Right lobe of liver (tissue), 6 donors: ENCODE measurements around the gene ITPR1. TPM values are rescaled to one million over a fixed set of nuclear protein-coding genes. Genes with fewer than 3 reads are reported as not detected.

ENCODE experiments used
- ATAC-seq, 4 donors: fragments of 200-7000 bp; cut with Tn5 transposase; one replicate each; pipeline ENCODE4 v1.9.1; 2020; ENCODE audit warnings: mild to moderate bottlenecking in 4 of 4, moderate library complexity in 4 of 4
- DNase-seq, 3 donors: peaks; one replicate each; pipeline ENCODE4 v3.0.0-alpha.2; 2020
- H3K27ac ChIP-seq, 3 donors: fragments of 200-600 bp; one replicate each; pipeline ENCODE4 v1.8.0; 2022
- H3K27me3 ChIP-seq, 2 donors: fragments of 200-600 bp; one replicate each; pipeline ENCODE4 v1.8.0; 2022
- H3K36me3 ChIP-seq, 4 donors: fragments of 200-600 bp; sonication (generic) in 1 of 4; one replicate each; pipeline versions ENCODE4 v1.5.1 to v1.8.0; 2017 to 2022; ENCODE audit warnings: control low read depth in 1 of 4
- H3K4me1 ChIP-seq, 4 donors: fragments of 200-600 bp; sonication (generic) in 1 of 4; one replicate each; pipeline versions ENCODE4 v1.5.1 to v1.8.0; 2017 to 2022; ENCODE audit warnings: control low read depth in 1 of 4
- H3K4me3 ChIP-seq, 3 donors: fragments of 200-600 bp; one replicate each; pipeline ENCODE4 v1.8.0; 2022
- H3K9me3 ChIP-seq, 4 donors: fragments of 200-600 bp; sonication (generic) in 1 of 4; one replicate each; pipeline versions ENCODE4 v1.5.1 to v1.8.0; 2017 to 2022; ENCODE audit warnings: control low read depth in 1 of 4
- POLR2A ChIP-seq: fragments of 450-650 bp; IDR thresholded peaks from one replicate; pipeline ENCODE4 v1.6.1; 2017; ENCODE audit warnings: antibody characterized with exemption, mild to moderate bottlenecking
- WGBS: methylation state at CpG from one replicate; pipeline ENCODE4 v1.1.6; 2018; ENCODE audit warnings: low coverage, low lambda C conversion rate; ENCODE audit not compliant: insufficient coverage; ENCODE audit errors: missing lambda C conversion rate; 5-methylcytosine and 5-hydroxymethylcytosine counted together
- intact Hi-C, 2 donors: fragments of 100-400 bp; cut with DNase I; formaldehyde crosslinking; loops; one replicate each; pipeline versions ENCODE4 v1.11.2 to v1.14.1; 2022
- total RNA-seq, 6 experiments: library from RNA; depleted of rRNA in 2 of 6; stranded (reverse); fragments of >200 nt in 2 of 6; fragmentation: NEBNext Ultra II Directional in 3 of 6; extraction: Animal tissue kit (Norgen Biotek cat#: 25700) in 3 of 6; gene quantifications; one replicate each; pipeline versions ENCODE4 v1.1.0 to v1.2.4, GENCODE V29; 2016 to 2023
- TF ChIP-seq, protein P1 (sequence below), 4 donors: fragments of 200-600 bp in 3 of 4; fragments of 450-650 bp in 1 of 4; IDR thresholded peaks; one replicate each; pipeline versions ENCODE4 v1.5.1 to v1.8.0; 2016 to 2022; ENCODE audit warnings: antibody characterized with exemption in 4 of 4, mild to moderate bottlenecking in 2 of 4
- donor health status: DM: no; HTN: yes; CAD: no.
- donor health status: DM: no; HTN: no; CAD: no.
- donor health status: DM: no; HTN: no; CAD: no.
- donor health status: DM: no; HTN: yes; CAD: no.
- donor health status: DM: no; HTN: yes; CAD: no.

The ITPR1 gene
- total RNA-seq, 6 experiments from 2014 or later: 6.5 to 16.2 (median 11.5) TPM

DNA sequence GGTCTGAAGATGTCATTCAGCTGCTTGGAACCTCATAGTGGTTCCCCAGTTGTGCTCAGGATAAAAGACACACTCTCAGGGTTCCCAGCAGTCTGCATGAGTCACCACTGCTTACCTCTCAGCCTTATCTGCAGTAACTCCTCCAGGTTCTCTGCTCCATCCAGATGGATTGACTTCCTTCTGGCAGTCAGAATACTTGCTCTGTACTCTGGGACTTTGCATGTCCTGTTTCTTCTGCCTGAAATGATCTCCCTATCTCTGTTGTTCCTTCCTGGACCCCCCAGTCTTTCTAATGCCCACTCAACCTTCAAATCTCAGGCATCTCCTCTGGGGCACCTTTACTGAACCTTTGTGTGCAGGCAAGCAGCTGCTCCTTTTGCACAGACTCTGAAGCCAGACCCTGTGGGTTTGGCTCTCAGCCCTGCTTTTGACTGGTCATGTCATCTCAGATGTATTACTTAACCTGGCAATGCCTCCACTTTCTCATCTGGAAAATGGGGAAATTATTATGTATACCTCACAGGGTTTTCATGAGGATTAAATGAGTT, 38.4 kb downstream of the ITPR1 start:
- H3K4me1 ChIP-seq: peaks cover 0 to 15% (median 6%) of the 10 kb centered on the region in 4 donors
- no peaks in the 10 kb centered on the region for H3K27me3 ChIP-seq
- DNase-seq: no peak
- H3K9me3 ChIP-seq: no peaks in the 10 kb centered on the region
- intact Hi-C loops: no loop called here
- no peak overlapping the region for H3K27ac ChIP-seq
- no peaks in the 10 kb centered on the region for H3K36me3 ChIP-seq
- TF ChIP-seq POLR2A: no peak
- TF ChIP-seq, protein P1, sequence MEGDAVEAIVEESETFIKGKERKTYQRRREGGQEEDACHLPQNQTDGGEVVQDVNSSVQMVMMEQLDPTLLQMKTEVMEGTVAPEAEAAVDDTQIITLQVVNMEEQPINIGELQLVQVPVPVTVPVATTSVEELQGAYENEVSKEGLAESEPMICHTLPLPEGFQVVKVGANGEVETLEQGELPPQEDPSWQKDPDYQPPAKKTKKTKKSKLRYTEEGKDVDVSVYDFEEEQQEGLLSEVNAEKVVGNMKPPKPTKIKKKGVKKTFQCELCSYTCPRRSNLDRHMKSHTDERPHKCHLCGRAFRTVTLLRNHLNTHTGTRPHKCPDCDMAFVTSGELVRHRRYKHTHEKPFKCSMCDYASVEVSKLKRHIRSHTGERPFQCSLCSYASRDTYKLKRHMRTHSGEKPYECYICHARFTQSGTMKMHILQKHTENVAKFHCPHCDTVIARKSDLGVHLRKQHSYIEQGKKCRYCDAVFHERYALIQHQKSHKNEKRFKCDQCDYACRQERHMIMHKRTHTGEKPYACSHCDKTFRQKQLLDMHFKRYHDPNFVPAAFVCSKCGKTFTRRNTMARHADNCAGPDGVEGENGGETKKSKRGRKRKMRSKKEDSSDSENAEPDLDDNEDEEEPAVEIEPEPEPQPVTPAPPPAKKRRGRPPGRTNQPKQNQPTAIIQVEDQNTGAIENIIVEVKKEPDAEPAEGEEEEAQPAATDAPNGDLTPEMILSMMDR (IDR thresholded peaks at IDR 0.05): no peak
- ATAC-seq: no peak
- H3K4me3 ChIP-seq: no peak overlapping the region

DNA sequence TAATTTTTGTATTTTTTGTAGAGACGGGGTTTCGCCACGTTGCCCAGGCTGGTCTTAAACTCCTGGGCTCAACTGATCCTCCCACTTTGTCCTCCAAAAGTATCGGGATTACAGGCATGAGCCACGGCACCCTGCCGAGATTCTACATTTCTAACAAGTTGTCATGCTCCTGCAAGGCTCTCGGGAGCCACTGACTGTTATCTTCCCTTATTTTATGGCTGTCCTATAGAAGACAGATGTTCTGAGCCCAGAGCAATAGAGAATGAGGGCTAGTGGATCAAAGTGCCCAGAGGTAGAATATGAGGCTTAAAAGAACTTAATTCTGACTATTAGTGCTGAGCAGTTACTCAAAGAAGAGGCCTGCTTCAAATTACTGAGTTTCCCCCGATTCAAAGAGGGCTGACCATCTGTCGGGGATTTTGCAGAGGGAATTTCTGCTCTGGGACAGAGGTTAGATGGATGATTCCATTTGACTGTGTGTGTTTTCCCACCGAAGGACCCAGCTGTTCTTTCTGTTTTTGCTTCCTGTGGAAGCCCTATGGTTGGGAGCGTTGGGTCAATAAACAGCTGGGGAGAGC, 39.5 kb downstream of the ITPR1 start:
- DNase-seq (no peak), ATAC-seq (no peak)
- TF ChIP-seq POLR2A: no peak
- TF ChIP-seq, protein P1 (IDR thresholded peaks at IDR 0.05): no peak
- H3K27ac ChIP-seq: no peak overlapping the region
- H3K4me1 ChIP-seq: peaks cover 0 to 15% (median 6%) of the 10 kb centered on the region in 4 donors
- H3K36me3 ChIP-seq: no peaks in the 10 kb centered on the region
- intact Hi-C loops: no loop called here
- no peak overlapping the region for H3K4me3 ChIP-seq
- WGBS: 82% methylated on average over 11 of the region's 11 CpGs
- H3K27me3 ChIP-seq: no peaks in the 10 kb centered on the region
- no peaks in the 10 kb centered on the region for H3K9me3 ChIP-seq

DNA sequence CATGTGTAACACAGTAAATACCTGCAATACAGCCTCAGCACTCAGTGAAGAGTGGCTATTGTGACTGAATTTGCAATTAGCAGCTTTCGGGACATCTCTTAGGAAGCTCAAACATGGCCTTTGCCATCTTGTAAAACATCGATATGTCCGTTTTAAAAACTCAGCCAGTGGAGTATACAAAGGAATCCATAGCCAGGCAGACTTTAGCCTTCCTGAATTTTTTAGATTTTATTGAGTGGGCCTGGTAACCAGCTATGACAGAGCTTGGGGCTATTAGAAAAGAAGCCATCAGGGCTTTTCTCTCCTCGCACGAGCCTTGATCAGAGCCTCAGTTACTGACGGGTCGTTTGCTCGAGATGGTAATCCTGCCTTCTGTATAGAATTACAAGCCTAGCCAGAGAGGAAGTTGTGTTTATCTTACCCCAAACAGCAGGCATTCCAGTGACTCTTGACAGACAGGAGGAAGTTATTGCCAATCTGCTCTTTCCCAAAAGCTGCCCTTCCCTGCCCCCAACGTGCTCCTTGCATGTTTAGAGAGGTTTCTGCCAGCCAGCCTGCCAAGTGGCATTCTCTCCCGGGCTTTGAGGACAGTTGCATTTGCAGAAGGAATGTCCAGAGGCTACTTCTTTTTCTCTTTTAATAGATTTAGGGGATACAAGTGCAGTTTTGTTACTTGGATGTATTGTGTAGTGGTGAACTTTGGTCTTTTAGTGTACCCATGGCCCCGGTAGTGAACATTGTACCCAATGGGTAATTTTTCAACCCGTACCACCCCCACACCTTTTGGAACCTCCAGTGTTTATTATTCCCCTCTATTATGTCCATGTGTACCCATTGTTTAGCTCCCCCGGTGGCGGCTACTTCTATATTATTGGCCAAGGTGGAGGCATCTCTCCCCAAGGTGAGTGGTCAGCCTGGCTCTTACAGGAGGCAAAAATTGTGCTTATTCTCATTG, 40.6 kb downstream of the ITPR1 start:
- TF ChIP-seq, protein P1 (IDR thresholded peaks at IDR 0.05): no peak
- TF ChIP-seq POLR2A: no peak
- intact Hi-C loops: no loop called here
- DNase-seq (peak; percentile 54 to 72 (median 70)), ATAC-seq (peak; percentile 81 to 91 (median 88))
- H3K4me1 ChIP-seq: peaks cover 0 to 15% (median 6%) of the 10 kb centered on the region in 4 donors
- 22% methylated on average over 14 of the region's 14 CpGs for WGBS
- H3K4me3 ChIP-seq: peak overlapping the region in 1 of 3 donors; percentile 4
- H3K27me3 ChIP-seq: no peaks in the 10 kb centered on the region
- peak overlapping the region in 2 of 3 donors; percentile 29 to 34 for H3K27ac ChIP-seq
- H3K36me3 ChIP-seq: no peaks in the 10 kb centered on the region
- H3K9me3 ChIP-seq: no peaks in the 10 kb centered on the region

DNA sequence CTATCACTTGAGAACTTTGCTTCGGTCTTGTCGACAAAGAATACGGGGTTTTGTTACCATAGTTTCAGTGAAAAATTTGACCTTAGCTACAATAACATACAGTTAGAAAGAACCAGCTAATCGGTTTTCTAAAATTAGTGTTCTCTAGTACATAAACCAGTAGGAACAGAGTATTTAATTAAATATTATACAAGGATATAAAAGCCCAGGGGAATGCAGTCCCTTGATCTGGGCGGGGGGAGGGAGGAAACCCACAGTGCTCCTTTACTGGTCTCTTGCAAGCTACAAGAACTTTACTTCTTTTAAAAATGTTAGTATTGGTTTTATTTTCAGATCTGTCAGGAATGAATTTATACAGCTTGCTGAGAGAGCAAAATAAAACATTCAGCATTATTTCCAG, 41.8 kb downstream of the ITPR1 start:
- intact Hi-C loops: no loop called here
- no peak for ATAC-seq

More for the DNA sequence above, 41.8 kb downstream of the ITPR1 start:
- no peak overlapping the region for H3K27ac ChIP-seq
- no peak overlapping the region for H3K4me3 ChIP-seq
- WGBS: 69% methylated on average over 5 of the region's 5 CpGs
- H3K36me3 ChIP-seq: no peaks in the 10 kb centered on the region
- no peak for TF ChIP-seq POLR2A
- TF ChIP-seq, protein P1 (IDR thresholded peaks at IDR 0.05): no peak
- DNase-seq: no peak
- peaks cover 0 to 15% (median 6%) of the 10 kb centered on the region in 4 donors for H3K4me1 ChIP-seq
- H3K9me3 ChIP-seq: no peaks in the 10 kb centered on the region
- H3K27me3 ChIP-seq: no peaks in the 10 kb centered on the region
